BE2C (cell line): ENCODE results near the gene SPZ1. TPM values are rescaled to one million over a fixed set of nuclear protein-coding genes. Genes with fewer than 3 reads are reported as not detected.
"Not testable (repeated sequence)": the region's sequence is repeated elsewhere in the genome, so short reads cannot be mapped to it uniquely, and the experiment has no call there.

ENCODE experiments used
- DNase-seq: peaks from one replicate; pipeline ENCODE4 v3.0.0-alpha.2; 2020
- H3K27me3 ChIP-seq: fragments of 250-450 bp; sonication (Bioruptor Pico); 2 replicates; pipeline ENCODE4 v1.5.1; 2020; ENCODE audit warnings: mild to moderate bottlenecking
- H3K36me3 ChIP-seq: fragments of 250-450 bp; sonication (Bioruptor Pico); 2 replicates; pipeline ENCODE4 v1.5.1; 2020; ENCODE audit warnings: mild to moderate bottlenecking
- H3K4me1 ChIP-seq: fragments of 250-450 bp; sonication (Bioruptor Pico); 2 replicates; pipeline ENCODE4 v1.5.1; 2020
- H3K4me3 ChIP-seq: 2 replicates; pipeline ENCODE4 v1.5.1; 2011; ENCODE audit warnings: low read depth, low read length
- H3K9me3 ChIP-seq: fragments of 250-450 bp; sonication (Bioruptor Pico); 2 replicates; pipeline ENCODE4 v1.5.1; 2020
- CTCF ChIP-seq: IDR thresholded peaks from 2 replicates; pipeline ENCODE4 v1.5.1; 2012; ENCODE audit warnings: mild to moderate bottlenecking, low read depth, low read length
- polyA plus RNA-seq: library from polyadenylated mRNA; unstranded; fragments of >200 nt; gene quantifications from one replicate; pipeline ENCODE4 v1.2.1, GENCODE V29; 2012; ENCODE audit warnings: low read depth, missing spikeins; ENCODE audit not compliant: insufficient read length, insufficient read depth

Gene SPZ1, protein sequence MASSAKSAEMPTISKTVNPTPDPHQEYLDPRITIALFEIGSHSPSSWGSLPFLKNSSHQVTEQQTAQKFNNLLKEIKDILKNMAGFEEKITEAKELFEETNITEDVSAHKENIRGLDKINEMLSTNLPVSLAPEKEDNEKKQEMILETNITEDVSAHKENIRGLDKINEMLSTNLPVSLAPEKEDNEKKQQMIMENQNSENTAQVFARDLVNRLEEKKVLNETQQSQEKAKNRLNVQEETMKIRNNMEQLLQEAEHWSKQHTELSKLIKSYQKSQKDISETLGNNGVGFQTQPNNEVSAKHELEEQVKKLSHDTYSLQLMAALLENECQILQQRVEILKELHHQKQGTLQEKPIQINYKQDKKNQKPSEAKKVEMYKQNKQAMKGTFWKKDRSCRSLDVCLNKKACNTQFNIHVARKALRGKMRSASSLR
- not detected for polyA plus RNA-seq

GRCh38 chr5:80319702-80320101 is at the start of gene SPZ1:
Gene SPZ1, plus strand, starts transcription at chr5:80320002. Its CDS starts 214 bp downstream, at chr5:80320216.
- no peak for DNase-seq
- Histone ChIP-seq H3K4me1 (peaks cover 8% of the 10 kb centered on the region), H3K9me3 (no peaks in the 10 kb centered on the region), H3K4me3 (no peak within 1 kb of the TSS), H3K27me3 (no peaks in the 10 kb centered on the region), H3K36me3 (no peaks in the 10 kb centered on the region)
- TF ChIP-seq CTCF: no peak

GRCh38 chr5:80270543-80270942 is 49.3 kb upstream of the SPZ1 start:
- DNase-seq, H3K4me3 ChIP-seq, H3K9me3 ChIP-seq, H3K4me1 ChIP-seq, H3K27me3 ChIP-seq, H3K36me3 ChIP-seq: not testable (repeated sequence)

DNA sequence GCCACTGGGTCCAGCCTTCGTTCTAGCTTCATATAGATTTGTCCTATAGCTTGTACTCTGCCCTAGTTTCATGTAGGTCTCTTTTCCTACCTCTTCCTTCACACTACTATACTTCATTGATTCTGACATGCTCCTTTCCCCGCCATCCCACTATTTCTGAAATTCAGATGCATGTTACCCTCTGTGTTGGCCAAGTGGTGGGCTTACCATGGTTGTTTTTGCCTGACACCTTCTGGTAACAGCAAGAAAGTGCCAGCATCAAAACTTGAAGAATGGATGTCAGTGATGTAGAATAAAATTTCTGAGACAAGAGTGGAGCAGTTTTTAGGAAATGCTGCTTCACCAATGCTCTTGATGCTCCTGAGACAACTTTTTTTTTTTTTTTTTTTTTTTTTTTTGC is 44.5 kb upstream of the SPZ1 start:
- Histone ChIP-seq H3K27me3 (no peaks in the 10 kb centered on the region), H3K4me3 (no peak overlapping the region), H3K9me3 (no peaks in the 10 kb centered on the region), H3K4me1 (no peaks in the 10 kb centered on the region), H3K36me3 (no peaks in the 10 kb centered on the region)
- TF ChIP-seq CTCF: peak; percentile 83
- DNase-seq: peak; percentile 46

DNA sequence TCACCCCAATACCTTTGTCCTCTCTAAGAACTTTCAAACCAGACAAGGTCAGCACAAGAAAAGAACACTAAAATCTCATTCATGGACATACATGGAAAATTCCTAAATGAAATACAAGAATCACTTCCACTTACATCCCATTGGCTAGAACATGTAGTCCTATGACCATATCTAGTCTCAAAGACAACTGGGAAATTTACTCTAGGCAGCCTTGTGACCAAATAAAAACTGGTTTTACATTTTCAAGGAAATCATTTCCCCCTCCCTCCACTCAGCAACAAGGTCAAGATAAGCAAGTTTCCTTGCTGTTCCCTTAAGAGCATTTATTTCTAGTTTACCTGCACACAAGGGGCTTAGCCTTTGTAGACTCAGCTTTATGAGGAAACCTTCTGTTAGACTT is 43.6 kb upstream of the SPZ1 start:
- Histone ChIP-seq H3K4me3 (no peak overlapping the region), H3K9me3 (no peaks in the 10 kb centered on the region), H3K27me3 (no peaks in the 10 kb centered on the region), H3K4me1 (no peaks in the 10 kb centered on the region), H3K36me3 (no peaks in the 10 kb centered on the region)
- no peak for TF ChIP-seq CTCF
- no peak for DNase-seq

DNA sequence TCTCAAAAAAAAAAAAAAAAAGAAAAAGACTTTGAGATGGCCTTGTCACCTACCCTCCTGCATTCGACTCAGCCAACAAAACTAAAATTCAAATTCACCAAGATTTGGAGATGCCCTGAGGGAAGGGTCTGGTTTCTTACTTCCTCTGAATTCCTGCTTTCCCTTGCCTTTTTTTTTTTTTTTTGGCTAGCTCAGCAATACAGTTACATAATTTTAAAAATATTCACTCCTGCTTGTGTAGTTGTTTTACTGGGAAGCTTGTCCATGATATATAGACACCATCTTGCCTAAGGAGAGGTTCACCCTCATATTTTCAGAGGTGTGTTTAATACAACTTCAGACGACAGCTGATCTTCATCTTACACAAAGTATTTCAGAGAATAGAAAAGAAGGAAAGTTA is 42.6 kb upstream of the SPZ1 start:
- no peaks in the 10 kb centered on the region for H3K36me3 ChIP-seq
- H3K9me3 ChIP-seq: no peaks in the 10 kb centered on the region
- no peak for TF ChIP-seq CTCF
- peaks cover 4% of the 10 kb centered on the region; the same call in 1 of the 2 replicates for H3K4me1 ChIP-seq
- no peaks in the 10 kb centered on the region for H3K27me3 ChIP-seq
- H3K4me3 ChIP-seq: no peak overlapping the region
- DNase-seq: no peak

GRCh38 chr5:80282054-80282453 is 37.7 kb upstream of the SPZ1 start:
- Histone ChIP-seq H3K4me3 (no peak overlapping the region), H3K36me3 (no peaks in the 10 kb centered on the region), H3K4me1 (peaks cover 8% of the 10 kb centered on the region; the same call in 1 of the 2 replicates), H3K27me3 (no peaks in the 10 kb centered on the region), H3K9me3 (no peaks in the 10 kb centered on the region)
- DNase-seq: peak; percentile 37
- no peak for TF ChIP-seq CTCF
